Neural cell (in vitro differentiated cells): ENCODE measurements around the gene PTCD2.

Experiments
- CTCF ChIP-seq: fragments of 450-650 bp; IDR thresholded peaks from 2 replicates; pipeline ENCODE4 v1.5.1; 2014; ENCODE audit warnings: antibody characterized with exemption, mild to moderate bottlenecking, moderate library complexity; ENCODE audit not compliant: poor library complexity, severe bottlenecking
- POLR2AphosphoS5 ChIP-seq: IDR thresholded peaks from 2 replicates; pipeline ENCODE4 v1.6.1; 2012
- REST ChIP-seq: IDR thresholded peaks from 2 replicates; pipeline ENCODE4 v1.6.1; 2012; ENCODE audit warnings: borderline replicate concordance
- TAF1 ChIP-seq: IDR thresholded peaks from 2 replicates; pipeline ENCODE4 v1.6.1; 2012; ENCODE audit warnings: low read depth

- no peak for TF ChIP-seq POLR2AphosphoS5
- TF ChIP-seq CTCF: no peak
- TF ChIP-seq TAF1: no peak
- no peak for TF ChIP-seq REST
Observed at GRCh38 chr5:72408127-72408526, 88.0 kb downstream of the PTCD2 start.
